GM06990 (cell line): ENCODE results near the gene GRIK2.

ENCODE experiments used
- DNase-seq: peaks from one replicate; pipeline ENCODE4 v3.0.0-alpha.2; 2011; ENCODE audit not compliant: insufficient read length; ENCODE audit errors: extremely low read depth
- H3K27me3 ChIP-seq: replicated peaks from 2 replicates; pipeline ENCODE4 v1.6.0; 2011; ENCODE audit warnings: low read length; ENCODE audit not compliant: control insufficient read depth, insufficient read depth
- H3K36me3 ChIP-seq: 2 replicates; pipeline ENCODE4 v1.5.1; 2011; ENCODE audit warnings: low read length; ENCODE audit not compliant: control insufficient read depth, insufficient read depth
- H3K4me3 ChIP-seq: replicated peaks from 2 replicates; pipeline ENCODE4 v1.5.1; 2011; ENCODE audit warnings: low read depth, mild to moderate bottlenecking, control low read depth, low read length
- CTCF ChIP-seq: IDR thresholded peaks from 2 replicates; pipeline ENCODE4 v1.5.1; 2011; ENCODE audit warnings: low read length, control low read depth, mild to moderate bottlenecking, inconsistent platforms; ENCODE audit not compliant: insufficient read depth, poor library complexity, severe bottlenecking

The GRIK2 gene

GRCh38 chr6:101558712-101559111, 165.2 kb downstream of the GRIK2 start:
- Histone ChIP-seq H3K36me3 (no peaks in the 10 kb centered on the region), H3K27me3 (no peaks in the 10 kb centered on the region), H3K4me3 (no peak overlapping the region)
- no peak for DNase-seq
- no peak for TF ChIP-seq CTCF

- no peaks in the 10 kb centered on the region for H3K36me3 ChIP-seq
- no peak overlapping the region for H3K4me3 ChIP-seq
These were observed 179.1 kb downstream of the GRIK2 start for GRCh38 chr6:101572627-101573026.

GRCh38 chr6:101577091-101577490, 183.6 kb downstream of the GRIK2 start:
- DNase-seq: no peak
- H3K27me3 ChIP-seq: no peaks in the 10 kb centered on the region
- TF ChIP-seq CTCF: no peak
- H3K4me3 ChIP-seq: no peak overlapping the region
- H3K36me3 ChIP-seq: no peaks in the 10 kb centered on the region

More at GRCh38 chr6:101572627-101573026, 179.1 kb downstream of the GRIK2 start:
- no peak for DNase-seq
- TF ChIP-seq CTCF: no peak
- H3K27me3 ChIP-seq: no peaks in the 10 kb centered on the region

- Histone ChIP-seq H3K36me3 (no peaks in the 10 kb centered on the region), H3K4me3 (no peak overlapping the region), H3K27me3 (no peaks in the 10 kb centered on the region)
- no peak for TF ChIP-seq CTCF
- DNase-seq: no peak
These were observed 184.8 kb downstream of the GRIK2 start for GRCh38 chr6:101578306-101578705.

GRCh38 chr6:101582792-101583191, 189.3 kb downstream of the GRIK2 start:
- DNase-seq: no peak
- Histone ChIP-seq H3K36me3 (no peaks in the 10 kb centered on the region), H3K4me3 (no peak overlapping the region), H3K27me3 (no peaks in the 10 kb centered on the region)
- no peak for TF ChIP-seq CTCF

- no peak for TF ChIP-seq CTCF
- no peak for DNase-seq
- no peaks in the 10 kb centered on the region for H3K36me3 ChIP-seq
- H3K27me3 ChIP-seq: no peaks in the 10 kb centered on the region
- no peak overlapping the region for H3K4me3 ChIP-seq
These were observed 192.0 kb downstream of the GRIK2 start for GRCh38 chr6:101585501-101585900.
